Endothelial cell of umbilical vein (primary cell): ENCODE measurements around the gene FBP2. TPM values are rescaled to one million over a fixed set of nuclear protein-coding genes. Genes with fewer than 3 reads are reported as not detected.

Experiments used
- BruUV-seq: library from RNA; stranded (reverse); fragments of 400-500 nt; replicated peaks from 2 replicates; lab custom pipeline; 2021; lab: Mats Ljungman, UMichigan
- CTCF ChIA-PET: fragments of 300-600, 350-600 bp; sonication (Branson Sonifier 250); formaldehyde crosslinking; loops from one replicate; lab custom pipeline; 2021; ENCODE audit warnings: antibody characterized with exemption, inconsistent platforms; lab: Charles Lee
- POLR2A ChIA-PET: fragments of 300-600, 350-600 bp; sonication (Branson Sonifier 250); formaldehyde crosslinking; loops from one replicate; lab custom pipeline; 2021; ENCODE audit warnings: antibody characterized with exemption, inconsistent platforms; lab: Charles Lee
- DNase-seq: peaks from one replicate; pipeline ENCODE4 v3.0.0-alpha.2; 2011; ENCODE audit warnings: low read depth, low spot score
- FAIRE-seq: peaks from 2 replicates; lab custom pipeline; 2011; peaks lifted over from hg19 to GRCh38; lab: Jason Lieb, UNC
- H2AFZ ChIP-seq: 2 replicates; pipeline ENCODE4 v1.6.0; 2012; ENCODE audit warnings: low read depth, low read length, control low read depth, inconsistent platforms
- H3K27ac ChIP-seq: 2 replicates; pipeline ENCODE4 v1.5.1; 2011; ENCODE audit warnings: low read depth, mild to moderate bottlenecking, control low read depth, low read length, moderate library complexity; ENCODE audit not compliant: insufficient read depth
- H3K27me3 ChIP-seq, 2 experiments: 2 replicates each; pipeline versions ENCODE4 v1.6.0 to v1.6.1; 2011; ENCODE audit warnings: low read length in 2 of 2, mixed read lengths in 1 of 2; ENCODE audit not compliant: control insufficient read depth in 2 of 2, insufficient read depth in 2 of 2
- H3K36me3 ChIP-seq, 2 experiments: 2 replicates in 1 of 2; 3 replicates in 1 of 2; pipeline ENCODE4 v1.5.1; 2011; ENCODE audit warnings: low read length in 2 of 2, mild to moderate bottlenecking in 1 of 2, moderate library complexity in 1 of 2; ENCODE audit not compliant: control insufficient read depth in 2 of 2, insufficient read depth in 2 of 2; ENCODE audit errors: extremely low read depth in 1 of 2
- H3K4me1 ChIP-seq: 3 replicates; pipeline ENCODE4 v1.5.1; 2011; ENCODE audit warnings: mild to moderate bottlenecking, low read length; ENCODE audit not compliant: control insufficient read depth, insufficient read depth; ENCODE audit errors: extremely low read depth
- H3K4me2 ChIP-seq: 2 replicates; pipeline ENCODE4 v1.6.1; 2011; ENCODE audit warnings: low read length, control low read depth, mixed read lengths; ENCODE audit not compliant: insufficient read depth
- H3K4me3 ChIP-seq, 3 experiments: fragments of 200-600 bp in 1 of 3; sonication (generic), shearing (Covaris generic) in 1 of 3; replicated peaks in 1 of 3; 2 replicates each; pipeline ENCODE4 v1.5.1; 2011 to 2016; ENCODE audit warnings: control low read depth in 3 of 3, low read length in 3 of 3, mild to moderate bottlenecking in 2 of 3, inconsistent platforms in 1 of 3, low read depth in 1 of 3, moderate library complexity in 1 of 3; ENCODE audit not compliant: insufficient read depth in 1 of 3
- H3K79me2 ChIP-seq: 2 replicates; pipeline ENCODE4 v1.6.0; 2012; ENCODE audit warnings: low read length, inconsistent platforms; ENCODE audit not compliant: control insufficient read depth, insufficient read depth
- H3K9ac ChIP-seq: replicated peaks from 2 replicates; pipeline ENCODE3; 2011; ENCODE audit warnings: low read length, control low read depth; ENCODE audit not compliant: insufficient read depth; ENCODE audit errors: extremely low read depth
- H3K9me1 ChIP-seq: replicated peaks from 3 replicates; pipeline ENCODE4 v1.6.0; 2011; ENCODE audit warnings: mild to moderate bottlenecking, low read length; ENCODE audit not compliant: control insufficient read depth, insufficient read depth; ENCODE audit errors: extremely low read depth
- H3K9me3 ChIP-seq: replicated peaks from 2 replicates; pipeline ENCODE4 v1.5.1; 2012; ENCODE audit warnings: low read length, inconsistent platforms; ENCODE audit not compliant: control insufficient read depth, insufficient read depth
- H4K20me1 ChIP-seq: replicated peaks from 2 replicates; pipeline ENCODE3; 2011; ENCODE audit warnings: mild to moderate bottlenecking, low read length; ENCODE audit not compliant: control insufficient read depth, insufficient read depth; ENCODE audit errors: extremely low read depth
- EZH2 ChIP-seq: IDR thresholded peaks from 2 replicates; pipeline ENCODE4 v1.6.1; 2012; ENCODE audit warnings: borderline replicate concordance, low read depth, mild to moderate bottlenecking, moderate library complexity, low read length, inconsistent platforms; ENCODE audit not compliant: severe bottlenecking
- FOS ChIP-seq: IDR thresholded peaks from 2 replicates; pipeline ENCODE4 v1.6.1; 2011; ENCODE audit warnings: mild to moderate bottlenecking, low read length, moderate library complexity, borderline replicate concordance; ENCODE audit not compliant: insufficient read depth
- GATA2 ChIP-seq: IDR thresholded peaks from 2 replicates; pipeline ENCODE4 v1.7.0; 2011; ENCODE audit warnings: low read depth, mild to moderate bottlenecking, moderate library complexity, mixed read lengths, low read length; ENCODE audit not compliant: insufficient read length, insufficient read depth
- JUN ChIP-seq: IDR thresholded peaks from 2 replicates; pipeline ENCODE4 v1.6.1; 2011; ENCODE audit warnings: borderline replicate concordance, low read depth; ENCODE audit not compliant: insufficient read length, insufficient read depth
- MYC ChIP-seq: IDR thresholded peaks from one replicate; pipeline ENCODE4 v1.6.1; 2011; ENCODE audit warnings: mild to moderate bottlenecking, low read depth, low read length
- POLR2A ChIP-seq: IDR thresholded peaks from 2 replicates; pipeline ENCODE4 v1.6.1; 2012; ENCODE audit warnings: low read depth, mild to moderate bottlenecking, control low read depth, low read length
- POLR2AphosphoS5 ChIP-seq: IDR thresholded peaks from 2 replicates; pipeline ENCODE4 v1.6.1; 2012; ENCODE audit warnings: low read depth, mild to moderate bottlenecking, control low read depth, low read length, moderate library complexity; ENCODE audit not compliant: insufficient read depth
- dilution Hi-C: fragments of 300-500 bp; cut with MboI; formaldehyde crosslinking; loops from one replicate; pipeline ENCODE4 v1.15.0; 2019; ENCODE audit warnings: low sequenced_read_pairs; ENCODE audit not compliant: extremely low pct_ligation_motif_present
- intact Hi-C: fragments of 100-400 bp; cut with micrococcal nuclease; formaldehyde crosslinking; loops from one replicate; pipeline ENCODE4 v1.10.0; 2022
- polyA plus RNA-seq, 4 experiments: library from polyadenylated mRNA; depleted of rRNA in 3 of 4; stranded (reverse) in 3 of 4; unstranded in 1 of 4; fragments of >200 nt; gene quantifications; 2 replicates each; pipeline versions ENCODE4 v1.2.1 to v1.2.3, GENCODE V29; 2011 to 2012; ENCODE audit warnings: missing spikeins in 1 of 4
- total RNA-seq: library from RNA; stranded (reverse); gene quantifications from 2 replicates; pipeline ENCODE4 v1.2.3, GENCODE V29; 2021
- TF ChIP-seq, protein P1 (sequence below), 2 donors: IDR thresholded peaks; 1 replicate in 1 of 2; 2 replicates in 1 of 2; pipeline ENCODE4 v1.5.1; 2011; ENCODE audit warnings: low read length in 2 of 2, mild to moderate bottlenecking in 2 of 2, moderate library complexity in 2 of 2, control low read depth in 1 of 2, inconsistent platforms in 1 of 2, low read depth in 1 of 2; ENCODE audit not compliant: insufficient read depth in 1 of 2; ENCODE audit errors: extremely low read depth in 1 of 2
- TF ChIP-seq, protein P2 (sequence below): IDR thresholded peaks from 2 replicates; pipeline ENCODE4 v1.6.1; 2011; ENCODE audit not compliant: insufficient read depth, insufficient read length

Gene FBP2
- total and polyA plus RNA-seq, 2 donors (not counting 3 experiments of a cell fraction or from before 2014, with no cell fraction given), result not detected

GRCh38 chr9:94533155-94533554 lies 60.5 kb downstream of the FBP2 start:
- no peak for DNase-seq
- no peaks in the 10 kb centered on the region for H3K27me3 ChIP-seq
- intact Hi-C loops, result no loop called here
- CTCF ChIA-PET, result no interaction called here
- no peaks in the 10 kb centered on the region for H3K36me3 ChIP-seq
- H3K4me2 ChIP-seq, result no peak overlapping the region
- H3K9me3 ChIP-seq, result no peaks in the 10 kb centered on the region
- H3K27ac ChIP-seq, result no peak overlapping the region
- POLR2A ChIA-PET, result no interaction called here
- H3K4me3 ChIP-seq, result no peak overlapping the region
- no peaks in the 10 kb centered on the region for H3K79me2 ChIP-seq
- no peak for FAIRE-seq
- no peak overlapping the region for H2AFZ ChIP-seq
- no peaks in the 10 kb centered on the region for H3K4me1 ChIP-seq
- dilution Hi-C loops, result no loop called here
- TF ChIP-seq, protein P1, sequence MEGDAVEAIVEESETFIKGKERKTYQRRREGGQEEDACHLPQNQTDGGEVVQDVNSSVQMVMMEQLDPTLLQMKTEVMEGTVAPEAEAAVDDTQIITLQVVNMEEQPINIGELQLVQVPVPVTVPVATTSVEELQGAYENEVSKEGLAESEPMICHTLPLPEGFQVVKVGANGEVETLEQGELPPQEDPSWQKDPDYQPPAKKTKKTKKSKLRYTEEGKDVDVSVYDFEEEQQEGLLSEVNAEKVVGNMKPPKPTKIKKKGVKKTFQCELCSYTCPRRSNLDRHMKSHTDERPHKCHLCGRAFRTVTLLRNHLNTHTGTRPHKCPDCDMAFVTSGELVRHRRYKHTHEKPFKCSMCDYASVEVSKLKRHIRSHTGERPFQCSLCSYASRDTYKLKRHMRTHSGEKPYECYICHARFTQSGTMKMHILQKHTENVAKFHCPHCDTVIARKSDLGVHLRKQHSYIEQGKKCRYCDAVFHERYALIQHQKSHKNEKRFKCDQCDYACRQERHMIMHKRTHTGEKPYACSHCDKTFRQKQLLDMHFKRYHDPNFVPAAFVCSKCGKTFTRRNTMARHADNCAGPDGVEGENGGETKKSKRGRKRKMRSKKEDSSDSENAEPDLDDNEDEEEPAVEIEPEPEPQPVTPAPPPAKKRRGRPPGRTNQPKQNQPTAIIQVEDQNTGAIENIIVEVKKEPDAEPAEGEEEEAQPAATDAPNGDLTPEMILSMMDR (IDR thresholded peaks at IDR 0.05; ENCODE audit: extremely low read depth in 1 of 2, insufficient read depth in 1 of 2, low read depth in 1 of 2, low read length in 2 of 2), result no peak
- TF ChIP-seq, protein P2, sequence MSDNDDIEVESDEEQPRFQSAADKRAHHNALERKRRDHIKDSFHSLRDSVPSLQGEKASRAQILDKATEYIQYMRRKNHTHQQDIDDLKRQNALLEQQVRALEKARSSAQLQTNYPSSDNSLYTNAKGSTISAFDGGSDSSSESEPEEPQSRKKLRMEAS, result no peak
- TF ChIP-seq JUN (no peak), MYC (no peak), POLR2AphosphoS5 (no peak), GATA2 (no peak), EZH2 (no peak), FOS (no peak), POLR2A (no peak)
- H3K9me1 ChIP-seq, result no peaks in the 10 kb centered on the region
- BruUV-seq, result no TSS peak
- H4K20me1 ChIP-seq, result no peaks in the 10 kb centered on the region
- no peak overlapping the region for H3K9ac ChIP-seq
